NB4 (cell line): ENCODE measurements around the gene STEEP1.

Experiments used
- POLR2A ChIP-seq: IDR thresholded peaks from 2 replicates; pipeline ENCODE4 v1.6.1; 2011; ENCODE audit warnings: mild to moderate bottlenecking; ENCODE audit not compliant: insufficient read length; ENCODE audit errors: extremely low read depth
- TF ChIP-seq, protein P1 (sequence below): IDR thresholded peaks from one replicate; pipeline ENCODE4 v1.5.1; 2012; ENCODE audit warnings: low read depth, low read length

DNA sequence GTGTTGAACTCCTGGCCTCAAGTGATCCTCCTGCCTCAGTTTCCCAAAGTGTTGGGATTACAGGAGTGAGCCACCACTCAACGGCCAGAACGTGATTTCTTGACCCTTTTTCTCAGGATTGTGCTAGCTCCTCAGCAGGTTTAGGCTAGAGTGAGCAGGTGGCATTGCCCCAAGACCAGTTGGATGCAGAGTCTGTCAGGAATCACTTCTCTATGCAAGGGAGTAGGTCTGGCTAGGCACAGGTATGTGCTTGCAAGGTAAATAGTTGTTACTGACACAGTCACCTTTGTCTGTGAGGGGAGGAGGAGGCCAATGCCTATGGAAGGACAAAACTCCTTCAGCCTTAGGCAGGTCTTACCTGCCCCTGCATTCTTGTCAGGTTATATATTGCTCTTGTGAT lies 72.7 kb downstream of the STEEP1 start:
- no peak for TF ChIP-seq POLR2A
- TF ChIP-seq, protein P1, sequence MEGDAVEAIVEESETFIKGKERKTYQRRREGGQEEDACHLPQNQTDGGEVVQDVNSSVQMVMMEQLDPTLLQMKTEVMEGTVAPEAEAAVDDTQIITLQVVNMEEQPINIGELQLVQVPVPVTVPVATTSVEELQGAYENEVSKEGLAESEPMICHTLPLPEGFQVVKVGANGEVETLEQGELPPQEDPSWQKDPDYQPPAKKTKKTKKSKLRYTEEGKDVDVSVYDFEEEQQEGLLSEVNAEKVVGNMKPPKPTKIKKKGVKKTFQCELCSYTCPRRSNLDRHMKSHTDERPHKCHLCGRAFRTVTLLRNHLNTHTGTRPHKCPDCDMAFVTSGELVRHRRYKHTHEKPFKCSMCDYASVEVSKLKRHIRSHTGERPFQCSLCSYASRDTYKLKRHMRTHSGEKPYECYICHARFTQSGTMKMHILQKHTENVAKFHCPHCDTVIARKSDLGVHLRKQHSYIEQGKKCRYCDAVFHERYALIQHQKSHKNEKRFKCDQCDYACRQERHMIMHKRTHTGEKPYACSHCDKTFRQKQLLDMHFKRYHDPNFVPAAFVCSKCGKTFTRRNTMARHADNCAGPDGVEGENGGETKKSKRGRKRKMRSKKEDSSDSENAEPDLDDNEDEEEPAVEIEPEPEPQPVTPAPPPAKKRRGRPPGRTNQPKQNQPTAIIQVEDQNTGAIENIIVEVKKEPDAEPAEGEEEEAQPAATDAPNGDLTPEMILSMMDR: no peak
